Activated CD4-positive, alpha-beta T cell treated with anti-CD3 and anti-CD28 coated beads, Interleukin-2, amount 50 U/mL, for 16 hours (primary cell): ENCODE results near the gene GPR35.

Experiments
- DNase-seq: peaks from one replicate; pipeline ENCODE4 v3.0.0-alpha.2; 2020

GPR35 gene

DNA sequence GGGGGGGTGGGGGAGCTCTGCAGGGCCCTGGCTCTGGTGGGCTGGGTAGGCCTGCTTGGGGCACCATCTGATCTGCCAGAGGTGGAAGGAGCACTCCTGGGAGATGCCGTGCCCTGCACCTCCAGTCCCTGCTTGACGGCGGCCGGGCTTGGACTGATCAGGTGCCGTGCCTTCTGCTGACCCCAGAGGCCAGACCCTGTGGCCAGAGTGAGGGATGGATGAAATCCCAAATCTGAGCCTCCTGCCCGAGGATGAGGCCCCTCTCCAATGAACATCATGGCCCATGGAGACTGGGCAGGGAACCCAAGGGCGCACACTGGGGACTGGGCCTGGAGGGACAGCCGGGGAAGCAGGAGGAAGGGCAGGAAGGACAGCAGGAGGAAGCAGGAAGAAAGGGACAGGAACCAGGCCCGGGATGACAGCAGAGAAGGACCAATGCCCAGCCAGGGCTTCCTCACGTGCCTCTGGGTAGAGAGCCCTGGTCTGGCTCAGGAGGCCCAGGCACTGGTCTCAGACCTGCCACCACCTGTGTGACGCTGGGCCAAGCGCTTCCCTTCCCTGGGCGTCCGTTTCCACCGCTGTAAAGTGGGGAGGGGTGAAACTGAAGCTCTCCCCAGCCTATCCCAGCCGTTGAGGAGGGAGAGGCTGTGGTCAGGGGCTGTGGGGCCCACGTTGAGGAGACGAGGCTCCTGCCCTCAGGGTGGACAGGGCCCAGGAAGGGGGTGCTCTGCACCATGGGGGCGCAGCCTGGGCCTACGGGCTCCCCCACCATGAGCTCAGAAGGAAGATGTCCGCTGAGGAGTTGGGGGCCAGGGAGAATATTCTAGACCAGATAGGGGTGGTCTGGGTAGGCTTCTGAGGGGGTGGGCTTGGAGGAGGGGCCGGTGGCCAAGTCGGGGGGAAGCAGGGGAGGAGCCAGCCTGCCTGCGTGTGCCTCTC is 1.0 kb upstream of the GPR35 start:
- no peak for DNase-seq

DNA sequence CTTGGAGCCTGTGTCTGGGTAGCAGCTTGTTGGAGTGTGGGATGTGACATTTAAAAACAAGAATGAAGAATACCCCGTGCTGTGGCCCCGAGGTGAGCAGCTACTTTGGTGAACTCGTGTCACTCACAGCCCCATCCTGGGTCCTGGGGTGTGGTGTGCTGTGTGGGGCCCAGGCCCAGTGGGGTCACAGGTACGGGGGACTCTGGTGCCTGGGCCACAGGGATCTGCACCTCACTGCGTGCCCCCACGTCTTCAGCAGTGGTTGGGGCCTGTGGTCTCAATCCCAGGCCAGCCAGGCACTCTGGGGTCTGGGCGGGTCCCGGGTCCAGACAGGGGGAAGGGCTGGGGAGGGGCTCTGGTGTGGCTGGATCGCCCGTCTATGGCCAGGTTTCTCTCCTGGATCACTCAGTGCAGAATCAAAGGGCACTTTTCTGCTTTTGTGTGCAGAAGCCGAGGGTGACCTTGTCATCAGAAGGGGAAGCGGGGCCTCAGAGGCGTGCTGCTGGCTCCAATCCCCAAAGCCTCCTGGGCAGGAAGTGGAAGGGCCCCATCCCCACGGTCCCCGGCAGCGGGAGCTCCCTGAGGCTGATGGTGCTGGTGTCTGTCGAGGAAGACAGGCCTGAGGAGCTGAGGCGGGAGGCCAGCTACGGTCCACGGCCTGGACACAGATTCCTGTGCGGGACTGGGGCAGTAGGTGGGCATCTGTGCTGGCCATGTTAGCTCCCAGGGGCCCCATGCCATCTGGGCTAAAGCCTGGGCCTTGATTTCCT is 1.4 kb downstream of the GPR35 start:
- peak; percentile 30 for DNase-seq

DNA sequence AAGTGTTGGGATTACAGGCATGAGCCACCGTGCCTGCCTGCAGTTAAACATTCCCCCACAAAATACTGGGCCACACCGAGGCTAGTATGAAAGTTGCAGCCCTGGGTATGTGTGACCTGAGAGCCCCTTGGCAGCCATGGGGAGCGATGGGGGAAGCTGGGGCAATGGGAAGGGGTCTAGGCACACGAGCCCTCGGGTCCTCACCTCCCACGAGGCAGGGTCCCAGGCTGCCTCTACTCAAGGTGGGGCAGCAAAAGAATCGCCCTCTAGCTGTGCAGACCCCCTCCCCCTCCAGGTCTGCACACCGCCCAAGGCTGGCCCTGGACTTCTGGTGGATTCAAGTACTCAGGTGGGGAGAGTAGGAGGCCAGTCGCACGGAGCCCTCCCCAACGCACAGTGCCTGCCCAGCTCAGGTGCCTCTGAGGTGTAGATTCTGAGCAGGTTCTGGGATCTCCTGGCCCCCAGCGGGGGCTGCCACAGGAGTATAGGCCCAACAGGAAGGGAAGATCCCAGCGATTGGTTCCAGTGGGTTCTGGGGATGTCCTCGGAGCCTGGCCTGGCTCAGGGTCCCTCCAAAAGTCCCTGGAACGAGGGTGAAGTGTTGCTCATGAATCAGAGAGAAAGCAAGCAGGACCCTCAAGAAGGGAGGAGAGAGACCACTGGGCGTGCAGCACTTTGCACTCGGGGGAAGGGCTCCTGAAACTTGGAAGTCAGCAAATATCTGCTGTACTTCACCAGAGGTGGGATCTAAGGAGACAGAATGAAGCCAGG is 2.6 kb downstream of the GPR35 start:
- no peak for DNase-seq

DNA sequence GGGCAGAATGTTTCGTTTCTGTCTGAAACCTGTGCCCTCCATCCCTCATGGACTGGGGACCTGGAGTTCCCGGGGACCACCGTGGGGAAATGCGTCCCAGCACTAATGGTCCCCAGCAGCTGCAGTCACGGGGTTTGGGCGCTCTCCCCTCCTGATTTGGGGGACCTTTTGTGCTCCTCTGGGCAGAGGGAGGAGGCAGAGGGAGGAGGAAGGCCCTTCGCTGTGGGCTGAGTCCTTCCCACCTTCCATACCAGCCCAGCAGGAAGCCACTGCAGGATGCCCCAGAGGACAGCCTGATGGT is 3.2 kb downstream of the GPR35 start:
- no peak for DNase-seq

DNA sequence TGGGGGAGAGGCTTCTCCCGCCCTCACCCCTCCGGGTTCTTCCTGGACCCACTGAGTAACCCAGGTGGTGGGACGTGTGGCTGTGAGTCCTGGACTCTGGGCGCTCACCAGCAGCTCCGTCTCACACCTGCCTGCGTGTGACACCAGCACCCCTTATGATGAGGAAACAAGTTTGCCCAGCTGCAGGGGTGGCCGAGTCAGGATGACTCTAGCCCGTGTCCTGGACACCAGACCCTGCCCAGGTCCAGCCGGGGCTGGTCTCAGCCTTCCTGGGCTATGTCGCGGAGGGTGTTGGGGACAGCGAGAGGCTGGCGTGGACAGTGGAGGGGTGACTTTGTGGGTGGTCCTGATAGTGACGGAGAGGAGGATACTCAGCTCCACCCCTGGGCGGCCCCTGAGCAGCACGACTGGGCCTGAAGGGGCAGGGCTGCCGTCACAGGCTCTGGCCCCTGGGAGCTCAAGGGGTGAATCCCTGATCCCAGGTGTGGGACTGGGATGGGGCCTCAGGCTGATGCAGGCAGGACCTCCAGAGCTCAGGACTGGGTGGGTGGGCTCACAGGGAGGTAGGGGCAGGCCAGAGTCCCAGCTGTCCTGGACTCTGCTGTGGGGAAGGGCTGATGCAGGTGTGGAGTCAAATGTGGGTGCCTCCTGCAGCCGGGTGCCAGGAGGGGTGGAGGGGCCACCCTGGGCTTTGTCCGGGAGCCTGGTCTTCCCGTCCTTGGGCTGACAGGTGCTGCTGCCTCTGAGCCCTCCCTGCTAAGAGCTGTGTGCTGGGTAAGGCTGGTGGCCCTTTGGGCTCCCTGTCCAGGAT is 3.7 kb downstream of the GPR35 start:
- no peak for DNase-seq

DNA sequence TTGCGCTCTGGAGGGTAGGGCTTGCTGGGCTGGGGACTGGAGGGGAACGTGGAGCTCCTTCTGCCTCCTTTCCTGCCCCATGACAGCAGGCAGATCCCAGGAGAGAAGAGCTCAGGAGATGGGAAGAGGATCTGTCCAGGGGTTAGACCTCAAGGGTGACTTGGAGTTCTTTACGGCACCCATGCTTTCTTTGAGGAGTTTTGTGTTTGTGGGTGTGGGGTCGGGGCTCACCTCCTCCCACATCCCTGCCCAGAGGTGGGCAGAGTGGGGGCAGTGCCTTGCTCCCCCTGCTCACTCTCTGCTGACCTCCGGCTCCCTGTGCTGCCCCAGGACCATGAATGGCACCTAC is 4.3 kb downstream of the GPR35 start:
- DNase-seq, result no peak

DNA sequence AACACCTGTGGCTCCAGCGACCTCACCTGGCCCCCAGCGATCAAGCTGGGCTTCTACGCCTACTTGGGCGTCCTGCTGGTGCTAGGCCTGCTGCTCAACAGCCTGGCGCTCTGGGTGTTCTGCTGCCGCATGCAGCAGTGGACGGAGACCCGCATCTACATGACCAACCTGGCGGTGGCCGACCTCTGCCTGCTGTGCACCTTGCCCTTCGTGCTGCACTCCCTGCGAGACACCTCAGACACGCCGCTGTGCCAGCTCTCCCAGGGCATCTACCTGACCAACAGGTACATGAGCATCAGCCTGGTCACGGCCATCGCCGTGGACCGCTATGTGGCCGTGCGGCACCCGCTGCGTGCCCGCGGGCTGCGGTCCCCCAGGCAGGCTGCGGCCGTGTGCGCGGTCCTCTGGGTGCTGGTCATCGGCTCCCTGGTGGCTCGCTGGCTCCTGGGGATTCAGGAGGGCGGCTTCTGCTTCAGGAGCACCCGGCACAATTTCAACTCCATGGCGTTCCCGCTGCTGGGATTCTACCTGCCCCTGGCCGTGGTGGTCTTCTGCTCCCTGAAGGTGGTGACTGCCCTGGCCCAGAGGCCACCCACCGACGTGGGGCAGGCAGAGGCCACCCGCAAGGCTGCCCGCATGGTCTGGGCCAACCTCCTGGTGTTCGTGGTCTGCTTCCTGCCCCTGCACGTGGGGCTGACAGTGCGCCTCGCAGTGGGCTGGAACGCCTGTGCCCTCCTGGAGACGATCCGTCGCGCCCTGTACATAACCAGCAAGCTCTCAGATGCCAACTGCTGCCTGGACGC is 4.9 kb downstream of the GPR35 start:
- DNase-seq, result no peak

DNA sequence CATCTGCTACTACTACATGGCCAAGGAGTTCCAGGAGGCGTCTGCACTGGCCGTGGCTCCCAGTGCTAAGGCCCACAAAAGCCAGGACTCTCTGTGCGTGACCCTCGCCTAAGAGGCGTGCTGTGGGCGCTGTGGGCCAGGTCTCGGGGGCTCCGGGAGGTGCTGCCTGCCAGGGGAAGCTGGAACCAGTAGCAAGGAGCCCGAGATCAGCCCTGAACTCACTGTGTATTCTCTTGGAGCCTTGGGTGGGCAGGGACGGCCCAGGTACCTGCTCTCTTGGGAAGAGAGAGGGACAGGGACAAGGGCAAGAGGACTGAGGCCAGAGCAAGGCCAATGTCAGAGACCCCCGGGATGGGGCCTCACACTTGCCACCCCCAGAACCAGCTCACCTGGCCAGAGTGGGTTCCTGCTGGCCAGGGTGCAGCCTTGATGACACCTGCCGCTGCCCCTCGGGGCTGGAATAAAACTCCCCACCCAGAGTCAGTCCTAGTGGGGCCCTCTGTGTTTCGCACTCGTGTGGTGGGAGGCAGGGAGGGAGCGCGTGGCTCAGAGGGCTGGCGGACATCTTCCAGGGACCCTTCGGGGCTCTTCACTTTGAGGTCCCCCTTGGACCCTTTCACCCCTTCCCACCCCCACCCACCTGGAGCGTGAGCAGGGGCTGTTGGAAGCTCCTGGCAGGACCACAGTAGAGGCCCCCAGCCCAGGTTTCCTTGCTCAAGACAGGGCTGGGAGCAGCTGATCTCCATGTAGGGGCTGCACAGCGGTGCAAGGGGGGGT is 5.7 kb downstream of the GPR35 start:
- no peak for DNase-seq

DNA sequence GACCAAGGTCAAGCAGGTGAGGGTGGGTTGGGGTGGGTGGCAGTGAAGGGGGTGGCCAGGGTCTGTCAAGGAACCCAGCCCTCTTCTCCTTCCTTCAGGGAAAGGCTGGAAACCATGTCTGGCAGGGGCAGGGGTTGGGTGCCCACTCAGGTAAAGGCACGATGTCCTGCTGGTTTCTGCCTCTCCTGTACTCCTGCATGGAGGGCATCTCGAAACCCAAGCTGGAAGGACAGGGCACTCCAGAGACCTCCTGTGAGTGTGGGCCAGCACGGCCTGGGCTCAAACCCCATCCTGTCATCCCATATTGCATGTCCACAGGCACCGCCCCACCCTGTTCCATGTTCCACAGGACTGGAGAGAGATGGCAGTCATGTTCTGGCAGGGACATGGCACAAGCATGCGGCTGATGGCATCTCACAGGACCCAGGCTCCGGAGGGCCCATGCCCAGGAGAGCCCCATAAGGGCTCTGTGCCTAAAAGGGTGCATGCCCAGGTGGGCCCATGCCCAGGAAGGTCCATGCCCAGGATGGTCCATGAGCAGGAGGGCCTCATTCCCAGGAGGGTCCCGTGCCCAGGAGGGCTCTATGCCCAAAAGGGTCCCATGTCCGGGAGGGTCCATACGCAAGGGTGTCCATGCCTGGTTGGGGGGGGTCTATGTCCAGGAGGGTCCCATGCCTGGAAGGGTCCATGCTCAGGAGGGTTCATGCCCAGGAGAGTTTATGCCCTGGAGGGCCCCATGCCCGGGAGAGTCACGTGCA is 6.4 kb downstream of the GPR35 start:
- DNase-seq, result no peak

DNA sequence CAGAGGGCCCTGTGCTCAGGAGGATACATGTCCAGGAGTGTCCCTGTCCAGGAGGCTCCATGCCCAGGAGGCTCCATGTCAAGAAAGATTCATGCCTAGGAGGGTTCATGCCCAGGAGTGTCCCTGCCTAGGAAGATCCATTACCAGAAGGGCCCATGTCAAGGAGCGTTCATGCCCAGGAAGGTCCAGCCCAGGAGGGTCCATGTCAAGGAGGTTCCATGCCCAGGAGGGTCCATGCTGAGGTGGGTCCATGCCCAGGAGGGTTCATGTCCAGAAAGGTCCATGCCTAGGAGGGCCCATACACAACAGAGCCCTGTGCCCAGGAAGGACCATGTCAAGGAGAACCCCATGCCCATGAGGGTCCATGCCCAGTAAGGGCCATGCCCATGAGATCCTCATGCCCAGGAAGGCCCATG is 7.0 kb downstream of the GPR35 start:
- DNase-seq, result no peak

DNA sequence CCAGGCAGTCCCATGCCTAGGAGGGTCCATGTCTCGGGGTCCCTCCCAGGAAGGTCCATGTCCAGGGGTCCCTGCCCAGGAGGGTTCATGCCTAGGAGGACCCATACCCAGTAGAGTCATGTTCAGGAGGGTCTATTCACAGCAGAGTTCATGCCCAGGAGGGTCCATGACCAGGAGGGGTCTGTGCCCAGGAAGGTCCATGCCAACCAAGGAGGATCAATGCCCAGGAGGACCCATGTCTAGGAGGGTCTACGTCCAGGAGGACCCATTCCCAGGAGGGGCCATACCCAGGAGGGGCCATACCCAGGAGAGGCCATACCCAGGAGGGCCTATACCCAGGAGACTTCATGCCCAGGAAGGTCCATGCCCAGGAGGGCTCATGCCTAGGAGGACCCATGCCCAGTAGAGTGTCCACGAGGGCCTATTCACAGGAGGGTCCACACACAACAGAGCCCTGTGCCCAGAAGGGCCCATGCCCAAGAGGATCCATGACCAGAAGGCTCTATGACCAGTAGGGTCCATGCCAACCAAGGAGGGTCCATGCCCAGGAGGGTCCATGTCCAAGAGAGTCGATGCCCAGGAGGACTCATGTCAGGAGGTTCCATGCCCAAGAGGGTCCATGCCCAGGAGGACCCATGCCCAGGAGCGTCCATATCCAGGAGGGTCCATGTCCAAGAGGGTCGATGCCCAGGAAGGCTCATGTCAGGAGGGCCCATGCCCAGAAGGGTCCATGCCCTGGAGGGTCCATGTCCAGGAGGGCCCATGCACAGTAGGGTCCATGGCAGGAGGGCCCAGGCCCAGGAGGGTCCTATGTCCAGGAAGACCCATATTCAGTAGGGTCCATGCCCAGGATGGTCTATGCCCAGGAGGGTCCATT is 10.1 kb downstream of the GPR35 start:
- DNase-seq, result no peak

DNA sequence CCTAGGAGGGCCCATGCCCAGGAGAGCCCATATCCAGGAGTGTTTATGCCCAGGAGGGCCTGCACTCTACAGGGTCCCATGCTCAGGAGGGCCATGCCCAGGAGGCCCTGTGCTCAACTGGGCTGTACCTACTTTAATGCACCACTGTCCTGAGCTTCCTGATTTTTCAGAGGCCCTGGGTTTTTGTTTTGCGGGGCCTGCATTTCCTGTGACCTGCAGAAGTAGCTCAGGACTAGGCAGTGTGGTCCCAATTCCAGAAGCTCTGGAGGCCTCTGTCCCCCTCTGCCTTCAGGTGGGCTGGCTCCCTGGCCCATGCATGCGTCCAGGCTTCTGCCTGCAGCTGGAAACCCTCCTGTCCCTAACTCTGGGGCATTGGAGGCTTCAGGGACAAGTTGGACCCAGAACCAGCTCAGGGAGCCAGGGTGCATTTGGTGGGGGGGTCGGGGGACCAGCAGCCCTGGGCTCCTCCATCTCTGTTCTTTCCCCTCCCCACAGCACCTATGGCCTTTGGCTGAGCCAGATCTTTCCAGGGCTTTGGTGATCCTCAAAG is 10.8 kb downstream of the GPR35 start:
- DNase-seq, result no peak

DNA sequence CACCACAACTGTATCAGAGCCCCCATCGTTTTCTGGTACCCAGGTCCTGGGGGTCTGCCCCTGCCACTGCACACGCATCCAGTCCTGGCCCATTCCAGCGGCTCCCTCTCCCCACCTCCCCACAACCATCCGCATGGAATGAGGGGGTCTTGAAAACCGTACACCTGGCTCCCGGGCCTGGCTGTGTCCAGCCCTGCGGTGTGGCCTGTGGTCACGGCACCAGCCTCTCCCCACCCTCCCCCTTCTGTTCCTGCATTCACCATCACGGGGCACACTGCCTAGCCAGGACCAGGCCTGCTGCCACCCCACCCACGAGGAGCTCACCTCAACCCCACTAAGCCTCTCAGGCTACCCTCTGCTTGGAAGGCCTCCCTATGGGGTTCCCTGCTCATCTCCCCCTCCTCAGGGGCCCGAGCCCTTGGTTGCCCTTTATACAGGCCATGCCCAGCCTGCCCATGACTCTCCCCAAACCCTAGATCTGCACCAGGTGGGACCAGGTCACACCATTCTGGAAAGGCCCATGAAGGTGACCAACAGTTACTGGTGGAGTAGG is 11.4 kb downstream of the GPR35 start:
- DNase-seq, result no peak

DNA sequence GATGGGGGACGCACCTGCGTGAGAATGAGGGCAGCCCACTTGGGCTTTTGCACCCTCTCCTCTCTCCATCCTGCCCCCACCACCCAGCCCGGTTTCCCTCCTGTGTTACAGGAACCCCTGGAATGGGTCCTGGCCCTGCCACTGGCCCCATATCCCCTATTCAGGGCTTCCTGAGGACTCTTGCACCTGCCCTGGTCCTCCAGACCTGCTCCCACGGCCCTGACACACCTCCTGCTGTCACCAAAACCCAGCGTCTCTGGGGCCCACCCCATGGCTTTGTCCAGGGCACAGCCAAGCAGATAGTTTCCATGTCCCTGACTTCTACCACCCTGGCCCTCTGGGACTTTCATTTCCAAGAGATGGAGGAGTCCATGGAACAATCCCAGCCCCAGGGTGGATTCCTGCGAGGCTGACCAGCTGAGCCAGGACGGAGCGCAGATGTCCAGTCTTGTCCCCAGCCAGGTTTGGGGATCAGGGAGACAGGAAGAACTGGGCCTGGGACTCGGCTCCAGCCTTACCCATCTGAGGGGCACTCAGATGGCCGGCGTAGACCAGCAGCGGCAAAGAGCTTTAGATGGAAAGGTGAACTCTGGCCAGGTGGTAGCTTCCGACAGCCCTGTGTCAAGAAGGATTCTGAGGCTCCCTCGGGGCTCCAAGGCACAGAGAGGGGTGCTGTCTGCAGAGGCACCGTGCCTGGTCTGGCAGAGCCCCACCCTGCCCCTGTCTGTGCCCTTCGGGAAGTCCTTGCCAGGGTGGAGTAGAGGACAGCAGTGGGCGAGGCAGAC is 12.0 kb downstream of the GPR35 start:
- no peak for DNase-seq

DNA sequence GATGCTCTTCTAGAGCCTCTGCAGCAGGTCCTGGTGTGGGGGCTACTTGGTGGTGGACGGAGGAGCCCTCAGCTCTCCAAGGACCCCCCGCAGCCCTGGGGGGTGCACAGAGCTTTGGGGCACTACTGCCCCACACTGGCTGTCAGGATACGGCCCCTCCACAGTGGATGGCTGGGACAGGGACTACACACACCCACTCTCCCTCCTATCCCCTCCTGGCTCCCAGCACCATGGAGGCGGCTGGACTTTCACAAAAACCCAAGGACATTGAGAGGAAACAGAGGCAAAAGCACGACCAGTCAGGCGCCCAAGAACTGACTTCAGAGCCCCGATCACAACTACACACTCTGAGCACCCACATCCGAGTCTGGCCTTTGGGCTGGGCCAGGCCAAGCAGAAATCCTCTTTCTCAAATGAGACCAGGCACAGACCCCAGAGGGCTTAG is 12.6 kb downstream of the GPR35 start:
- no peak for DNase-seq

DNA sequence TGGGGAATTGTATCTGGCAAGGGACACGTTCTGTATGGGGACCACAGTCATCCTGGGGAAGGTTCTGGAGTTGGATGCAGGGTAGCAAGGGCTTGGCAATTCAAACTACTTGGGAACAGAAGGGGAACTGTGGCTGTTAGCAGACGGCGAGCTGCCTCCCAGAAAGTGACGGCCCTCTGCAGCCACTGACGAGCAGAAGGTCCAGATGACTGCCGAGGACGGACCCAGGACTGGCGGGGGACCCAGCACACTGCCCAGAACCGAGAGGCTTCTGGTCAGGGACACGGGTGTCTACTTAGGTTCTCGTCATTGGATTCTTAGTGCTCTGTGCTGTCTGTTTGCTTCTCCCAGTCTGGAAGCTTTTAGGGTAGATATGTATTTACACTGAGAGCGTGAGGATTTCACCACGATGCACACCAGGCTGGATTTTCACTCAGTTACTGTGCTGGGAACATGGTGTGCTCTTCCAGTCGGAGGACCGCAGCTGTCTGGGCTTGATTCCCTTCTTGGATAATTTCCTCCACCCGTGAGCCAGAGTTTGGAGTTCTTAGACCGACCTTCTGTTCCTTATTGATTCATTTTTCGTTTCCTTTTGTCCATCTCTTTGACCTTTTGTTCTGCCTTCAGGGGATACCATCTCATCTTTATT is 13.4 kb downstream of the GPR35 start:
- no peak for DNase-seq

DNA sequence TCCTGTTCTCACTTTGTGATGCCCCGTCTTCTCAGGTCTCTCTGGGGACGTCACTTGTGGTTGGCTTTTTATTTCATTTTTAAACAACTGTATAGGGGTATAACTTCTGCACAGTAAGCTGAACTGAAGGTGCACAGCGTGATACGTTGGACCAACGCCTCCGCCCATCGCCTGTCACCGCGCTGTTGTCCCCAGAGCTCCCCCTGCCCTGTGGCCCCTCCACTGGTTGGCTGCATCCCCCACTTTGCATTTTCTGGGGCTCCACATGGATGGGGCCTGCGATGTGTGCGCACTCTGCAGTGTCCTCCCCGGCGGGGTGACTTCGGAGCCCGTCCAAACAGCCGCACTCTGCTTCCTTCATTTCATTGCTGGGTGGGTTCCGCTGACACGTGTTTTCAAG is 14.3 kb downstream of the GPR35 start:
- DNase-seq, result no peak
